Left renal pelvis (tissue), 4 donors: ENCODE measurements around the gene VPS35. TPM values are rescaled to one million over a fixed set of nuclear protein-coding genes. Genes with fewer than 3 reads are reported as not detected.
A peak's percentile ranks its signal among the peaks of the same experiment; 100 is the strongest.

Experiments
- DNase-seq, 4 donors: peaks; one replicate each; pipeline ENCODE4 v3.0.0-alpha.2; 2013; ENCODE audit warnings: low read depth in 4 of 4, low spot score in 3 of 4
- polyA plus RNA-seq, 4 donors: library from polyadenylated mRNA; unstranded; fragments of 120-200 nt; gene quantifications; one replicate each; pipeline ENCODE4 v1.2.1, GENCODE V29; 2013; ENCODE audit not compliant: insufficient read length in 4 of 4

VPS35 gene
- 100 to 1,000 TPM; 102 to 163 (median 146) TPM for polyA plus RNA-seq

GRCh38 chr16:46688654-46689364, at the start of gene VPS35:
VPS35 (minus strand) TSS chr16:46689178; CDS start chr16:46689133, 45 bp downstream.
- peak; percentile 96 to 98 (median 97) for DNase-seq

DNA sequence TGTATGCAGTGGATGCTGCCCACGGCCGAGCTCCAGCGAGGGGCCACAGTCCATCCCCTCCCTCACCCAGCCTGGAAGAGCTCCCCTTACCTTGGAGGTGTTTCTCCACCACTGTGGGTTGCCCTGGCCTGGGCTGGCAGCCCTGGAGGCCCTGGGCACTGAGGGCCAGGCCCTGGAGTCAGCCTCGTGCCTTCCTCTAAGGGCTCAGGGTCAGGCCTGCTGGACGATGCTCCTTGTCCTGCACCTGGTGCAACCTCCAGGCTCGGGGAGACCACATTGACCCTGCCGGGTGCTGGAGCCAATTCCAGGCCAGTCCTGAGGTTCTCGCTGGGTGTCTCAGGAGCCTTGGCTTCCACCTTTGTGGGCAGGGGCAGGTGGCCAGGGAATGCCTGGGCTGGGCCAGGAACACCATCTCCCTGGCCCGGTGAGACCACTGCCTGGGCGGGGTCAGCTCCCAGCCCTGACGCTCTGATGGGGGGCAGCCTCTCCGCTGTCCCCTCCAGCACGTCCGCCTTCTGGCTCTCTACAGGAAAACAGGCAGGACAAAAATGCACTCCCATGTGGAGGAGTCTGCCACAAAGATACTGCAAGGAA, 48.7 kb upstream of the VPS35 start:
- DNase-seq: no peak

GRCh38 chr16:46736695-46737094, 47.7 kb upstream of the VPS35 start:
- no peak for DNase-seq

DNA sequence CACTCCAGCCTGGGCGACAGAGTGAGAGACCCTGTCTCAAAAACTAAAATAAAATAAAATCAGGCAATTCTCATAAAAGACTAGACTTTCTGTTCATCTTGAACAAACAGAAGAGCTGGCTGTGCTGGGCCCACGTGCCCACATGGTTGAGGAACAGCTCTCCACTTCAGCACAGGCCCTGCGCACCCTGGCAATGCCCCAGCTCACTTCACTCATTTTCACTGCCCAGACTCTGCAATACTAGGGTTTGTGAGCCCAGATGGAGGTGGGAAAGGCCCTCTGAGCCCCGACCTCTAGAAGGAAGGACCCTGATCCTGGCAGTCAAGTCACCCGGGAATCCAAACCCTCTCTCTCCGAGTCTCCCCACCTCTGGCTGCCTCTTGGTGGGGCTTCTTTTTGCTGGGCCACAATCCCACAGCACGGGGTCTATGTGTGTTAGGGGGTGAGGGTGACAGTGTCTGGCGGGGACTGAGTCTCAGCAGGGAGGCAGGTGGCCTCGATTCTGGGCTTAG, 44.4 kb upstream of the VPS35 start:
- DNase-seq: no peak

- DNase-seq: no peak
These were observed 43.6 kb upstream of the VPS35 start for GRCh38 chr16:46732561-46732960.

- DNase-seq: peak in 1 of 4 donors; percentile 12
These were observed 42.9 kb upstream of the VPS35 start for GRCh38 chr16:46731691-46732555.

DNA sequence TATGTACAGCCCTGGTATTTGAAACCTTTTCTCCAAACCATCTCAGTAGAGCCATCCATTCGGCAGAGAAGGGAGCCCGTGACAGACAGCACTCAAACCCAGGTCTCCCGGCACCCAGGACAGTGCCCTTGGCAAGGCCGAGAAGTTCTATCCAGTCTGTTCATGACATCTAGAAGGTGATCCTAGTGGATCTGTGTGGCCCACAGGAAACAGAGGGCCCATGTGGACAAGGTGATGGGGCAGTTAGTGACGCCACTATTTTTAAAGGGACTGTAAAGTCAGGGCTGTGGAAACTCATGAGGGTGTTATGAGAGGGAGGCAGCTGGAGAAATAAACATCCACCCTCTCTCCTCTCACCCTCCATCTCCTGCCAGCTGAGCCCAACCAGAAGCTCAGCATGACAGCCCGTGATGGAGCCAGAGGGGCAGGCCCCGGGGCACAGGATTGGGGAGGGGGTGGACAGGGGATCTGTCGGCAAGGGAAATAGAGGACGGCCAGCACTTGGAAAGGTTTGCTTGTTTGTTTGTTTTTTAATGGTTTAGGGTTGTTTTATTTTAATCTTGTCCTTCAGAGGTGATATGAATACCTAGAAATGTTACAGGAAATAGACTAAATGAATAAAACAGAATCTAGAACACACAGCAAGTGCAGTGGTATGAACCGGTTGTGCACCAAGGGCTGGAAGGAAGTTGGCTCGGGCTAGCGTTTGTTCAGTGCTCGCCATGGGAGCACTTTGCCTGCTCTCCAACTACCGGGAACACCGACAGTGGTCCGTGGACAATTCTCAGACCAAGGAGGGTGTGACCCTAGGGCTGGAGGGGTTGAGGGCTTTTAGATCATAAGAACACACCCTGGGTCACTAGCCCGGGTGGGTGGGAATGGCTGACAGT, 42.1 kb upstream of the VPS35 start:
- DNase-seq: no peak

DNA sequence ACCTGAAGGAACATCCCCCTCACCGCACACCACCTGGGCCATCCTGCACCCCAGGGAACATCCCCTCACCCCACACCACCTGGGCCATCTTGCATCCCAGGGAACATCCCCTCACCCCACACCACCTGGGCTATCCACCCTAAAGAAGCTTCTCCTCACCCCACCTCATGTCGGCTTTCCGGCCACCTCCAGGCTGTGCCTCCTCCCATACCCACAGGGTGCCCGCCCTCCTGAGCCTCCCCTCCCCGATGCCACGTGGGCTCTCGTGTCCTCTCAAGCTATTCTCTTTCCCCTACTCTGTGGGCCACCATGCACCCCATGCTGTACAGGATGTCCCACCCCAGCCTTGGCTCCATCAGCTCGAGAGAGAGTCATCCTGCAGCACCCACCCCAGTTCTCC, 41.1 kb upstream of the VPS35 start:
- DNase-seq: no peak

- no peak for DNase-seq
These were observed 40.5 kb upstream of the VPS35 start for GRCh38 chr16:46729326-46729995.

GRCh38 chr16:46728806-46729205, 39.8 kb upstream of the VPS35 start:
- DNase-seq: no peak

GRCh38 chr16:46727630-46728029, 38.7 kb upstream of the VPS35 start:
- DNase-seq: no peak

DNA sequence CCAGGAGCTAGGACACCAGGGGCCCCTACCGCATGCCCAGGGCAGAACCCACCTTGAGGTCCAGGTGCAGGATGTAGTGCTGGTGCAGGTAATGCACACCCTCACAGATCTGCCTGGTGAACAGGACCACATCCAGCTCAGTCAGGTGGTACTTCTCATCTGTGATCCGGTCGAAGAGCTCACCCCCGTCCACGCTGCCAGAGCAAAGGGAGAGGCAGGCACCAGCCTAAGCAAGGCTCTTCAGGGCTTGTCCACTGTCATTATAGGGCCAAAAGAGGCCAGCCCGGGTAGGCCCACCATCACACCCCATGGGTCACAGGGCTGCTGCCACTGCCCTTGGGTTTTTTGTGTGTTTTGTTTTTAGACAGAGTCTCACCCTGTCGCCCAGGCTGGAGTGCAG, 38.2 kb upstream of the VPS35 start:
- DNase-seq: no peak

- DNase-seq: no peak
These were observed 32.9 kb upstream of the VPS35 start for GRCh38 chr16:46721885-46722284.

DNA sequence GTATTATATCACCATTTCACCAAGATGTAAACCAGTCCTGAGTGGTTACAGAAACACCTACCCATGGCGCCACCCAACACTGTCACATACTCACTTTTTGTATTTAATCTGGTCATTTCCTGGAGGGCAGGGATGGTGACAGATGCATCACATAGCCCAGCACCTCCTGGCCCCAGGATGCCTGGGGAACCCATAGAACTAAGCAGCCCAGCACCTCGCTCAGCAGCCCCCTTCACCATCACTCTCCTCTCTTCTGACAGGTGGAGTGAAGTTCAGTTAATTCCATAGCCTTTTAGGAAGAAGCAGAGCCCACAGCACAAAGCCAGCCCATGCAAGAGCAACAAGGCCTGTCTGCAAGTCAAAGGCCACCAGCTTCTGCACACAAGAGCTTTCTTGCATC, 31.6 kb upstream of the VPS35 start:
- DNase-seq: no peak

- DNase-seq: no peak
These were observed 30.6 kb upstream of the VPS35 start for GRCh38 chr16:46719528-46719927.

DNA sequence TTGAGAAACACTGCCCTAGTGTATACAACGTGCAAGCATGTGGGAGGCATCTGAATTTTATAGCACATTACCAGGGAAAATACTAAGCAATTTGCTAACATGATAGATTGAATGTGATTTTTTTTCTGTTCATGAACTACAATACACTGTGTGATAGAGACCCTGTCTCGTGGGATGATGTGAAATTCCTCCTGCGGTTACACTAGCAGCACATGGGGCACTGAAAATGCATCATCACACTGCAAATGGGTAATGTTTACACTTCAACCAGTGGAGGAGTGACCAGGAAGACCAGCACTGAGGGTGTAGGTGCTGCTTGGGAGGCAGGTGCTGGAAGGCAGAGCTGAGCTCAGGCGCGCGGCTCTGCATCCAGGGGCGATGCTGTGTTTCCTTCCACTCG, 29.2 kb upstream of the VPS35 start:
- DNase-seq: no peak

DNA sequence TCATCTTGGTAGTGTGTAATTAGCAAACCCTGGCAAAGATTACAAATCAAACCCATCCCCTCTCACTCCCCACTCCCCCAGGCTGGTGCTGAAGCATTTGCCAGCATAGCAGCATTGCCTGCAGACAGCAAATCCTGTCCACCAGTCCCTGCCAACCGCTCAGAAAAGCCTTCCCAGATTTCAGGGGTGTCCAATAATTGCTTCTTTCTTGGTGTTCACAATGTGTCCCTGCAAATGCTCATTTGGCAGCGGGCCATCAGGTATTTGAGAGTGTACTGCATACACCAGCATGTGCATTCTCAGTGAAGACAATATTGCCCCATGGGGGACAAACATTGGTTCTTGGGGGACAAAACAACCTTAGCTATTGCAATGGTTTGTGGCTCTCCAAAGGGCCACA, 28.7 kb upstream of the VPS35 start:
- DNase-seq: no peak

- DNase-seq: no peak
These were observed 26.9 kb upstream of the VPS35 start for GRCh38 chr16:46715769-46716305.

- no peak for DNase-seq
These were observed 26.0 kb upstream of the VPS35 start for GRCh38 chr16:46714797-46715591.
